Activated CD4-positive, CD25-positive, alpha-beta regulatory T cell treated with anti-CD3 and anti-CD28 coated beads, Interleukin-2, amount 50 U/mL, for 16 hours (primary cell): ENCODE data around the gene CYP3A7.
A peak's percentile ranks its signal among the peaks of the same experiment; 100 is the strongest.
"Not testable (repeated sequence)": the region's sequence is repeated elsewhere in the genome, so short reads cannot be mapped to it uniquely, and the experiment has no call there.

ENCODE experiments used
- DNase-seq: peaks from one replicate; pipeline ENCODE4 v3.0.0-alpha.2; 2020; ENCODE audit warnings: low read depth, low spot score

Gene CYP3A7

GRCh38 chr7:99742737-99743394, 7.9 kb upstream of the CYP3A7 start:
- no peak for DNase-seq

DNA sequence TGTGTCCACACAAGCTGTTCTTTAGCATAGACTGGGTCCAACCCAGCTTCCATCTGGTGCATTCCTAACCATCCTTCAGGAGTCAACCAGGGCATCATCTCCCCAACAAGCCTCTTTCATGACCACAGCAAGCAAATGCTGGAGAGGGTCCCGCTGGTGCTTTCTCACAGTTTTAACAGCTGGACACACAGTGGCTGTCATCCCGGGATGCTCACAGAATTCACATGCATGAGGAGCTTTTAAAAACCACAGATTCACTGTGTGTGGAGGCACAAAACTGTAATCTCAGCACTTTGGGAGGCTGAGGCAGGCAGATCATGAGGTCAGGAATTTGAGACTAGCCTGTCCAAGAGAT, 6.4 kb upstream of the CYP3A7 start:
- no peak for DNase-seq

- DNase-seq = no peak
Measured at GRCh38 chr7:99740573-99741440, 5.8 kb upstream of the CYP3A7 start.

DNA sequence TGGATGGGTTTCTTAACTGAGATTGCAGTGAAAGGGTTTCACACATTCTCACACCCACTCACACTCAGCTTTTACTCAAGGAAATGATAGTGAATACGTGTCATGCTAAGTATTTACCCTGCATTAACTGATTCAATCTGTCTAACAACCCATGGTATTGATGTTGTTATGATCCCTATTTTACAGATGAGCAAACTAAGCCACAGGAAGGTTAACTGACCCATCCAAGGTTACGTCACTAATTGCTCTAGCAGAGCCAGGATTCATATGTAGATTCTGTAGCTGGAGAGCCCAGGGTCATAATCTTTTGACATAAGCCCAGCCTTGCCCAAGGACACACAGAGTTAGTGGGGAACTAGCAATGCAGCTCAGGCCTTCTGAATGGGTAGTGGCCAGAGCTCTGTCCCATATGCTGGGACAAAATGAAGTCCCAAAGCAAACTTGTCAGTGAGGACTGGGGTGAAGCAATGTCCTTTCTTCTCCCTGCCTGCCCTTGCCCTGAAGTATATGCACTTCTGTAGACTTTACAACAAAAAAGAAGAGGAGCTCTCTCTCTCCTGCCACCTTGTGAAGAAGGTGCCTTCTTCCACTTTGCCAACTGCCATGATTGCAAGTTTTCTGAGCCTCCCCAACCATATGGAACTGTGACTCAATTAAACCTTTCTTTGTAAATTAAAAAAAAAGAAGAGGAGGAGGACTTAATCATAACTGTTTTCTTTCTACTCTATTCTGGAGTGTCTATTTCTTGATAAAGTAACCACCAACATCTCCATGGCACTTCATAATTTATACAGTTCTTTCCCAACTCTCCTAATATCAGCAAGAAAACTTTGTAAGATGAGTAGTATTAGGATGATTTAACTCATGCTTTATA, 4.9 kb upstream of the CYP3A7 start:
- no peak for DNase-seq

DNA sequence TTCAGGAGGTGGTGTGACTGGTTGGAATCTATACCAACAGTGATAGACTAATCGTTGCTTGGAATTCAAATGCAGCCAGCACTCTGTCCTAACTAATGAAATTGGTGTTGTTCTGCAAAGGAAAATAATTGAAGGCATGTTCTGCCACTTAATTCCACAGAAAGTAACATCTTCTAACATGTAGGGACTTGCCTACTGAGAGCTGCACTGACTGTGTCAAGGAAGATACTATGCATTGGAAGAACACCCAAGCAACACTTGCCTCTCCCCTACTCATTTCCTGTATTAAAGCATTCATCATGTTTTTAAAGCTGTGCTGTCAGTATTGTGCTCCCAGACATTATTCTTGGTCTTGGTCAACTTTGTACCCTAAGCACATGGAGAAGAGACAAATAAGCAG, 2.7 kb upstream of the CYP3A7 start:
- DNase-seq = no peak

DNA sequence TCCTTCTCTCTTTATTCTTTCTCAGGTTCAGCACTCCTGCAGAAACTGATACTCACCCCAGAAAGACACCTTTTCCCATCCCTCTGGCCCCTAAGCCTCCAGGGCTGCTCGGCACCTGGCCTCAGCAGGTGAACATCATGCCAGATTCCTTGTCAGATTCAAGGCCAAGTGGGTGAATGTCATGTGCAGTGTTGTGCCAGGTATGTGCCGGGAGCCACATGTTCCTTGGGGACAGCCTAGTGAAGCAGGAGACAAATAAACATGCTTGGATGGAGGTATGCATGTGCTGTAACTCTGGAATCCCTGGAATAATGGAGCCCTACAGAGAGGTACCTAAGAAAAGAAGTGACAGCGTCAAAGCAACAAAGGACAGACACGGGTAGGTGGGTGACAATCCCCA, 1.7 kb upstream of the CYP3A7 start:
- not testable (repeated sequence) for DNase-seq

DNA sequence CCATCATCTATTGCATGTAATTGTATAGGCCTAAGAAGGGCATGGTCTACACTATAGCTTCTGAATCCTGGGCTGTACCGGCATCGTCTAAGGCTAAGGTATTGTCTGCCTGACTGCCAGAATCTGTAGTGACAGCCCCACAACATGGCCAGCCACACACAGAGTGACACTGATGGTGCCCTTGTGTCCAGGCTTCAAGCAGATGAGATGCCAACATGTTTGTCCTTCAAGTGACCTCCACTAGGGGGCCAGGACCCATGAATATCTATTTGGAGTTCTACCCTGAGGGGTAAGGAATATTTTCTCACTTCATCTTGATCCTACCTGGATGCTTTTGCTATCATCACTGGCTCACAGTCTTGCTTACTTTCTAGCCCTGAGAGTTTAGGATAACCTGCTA, 1.5 kb downstream of the CYP3A7 start:
- peak; percentile 1 for DNase-seq

DNA sequence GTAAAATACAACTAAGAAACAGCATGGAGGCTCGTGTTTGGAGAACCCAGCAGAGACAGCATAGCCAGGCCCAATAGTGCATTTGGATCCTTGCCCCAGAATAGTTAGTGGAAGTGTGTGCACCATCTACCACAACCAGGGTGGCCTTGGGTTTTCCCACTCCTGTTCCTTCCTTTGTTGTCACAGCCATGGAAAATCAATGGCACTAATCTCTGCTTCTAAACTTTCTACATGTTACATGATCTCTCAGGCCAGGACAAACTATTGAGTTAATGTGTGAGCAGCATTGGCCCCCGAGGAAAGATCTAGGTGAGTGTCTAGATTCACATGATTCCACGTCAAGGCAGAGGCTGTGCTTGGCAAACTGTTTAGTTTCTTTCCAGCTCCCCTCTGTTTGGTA, 2.0 kb downstream of the CYP3A7 start:
- no peak for DNase-seq

DNA sequence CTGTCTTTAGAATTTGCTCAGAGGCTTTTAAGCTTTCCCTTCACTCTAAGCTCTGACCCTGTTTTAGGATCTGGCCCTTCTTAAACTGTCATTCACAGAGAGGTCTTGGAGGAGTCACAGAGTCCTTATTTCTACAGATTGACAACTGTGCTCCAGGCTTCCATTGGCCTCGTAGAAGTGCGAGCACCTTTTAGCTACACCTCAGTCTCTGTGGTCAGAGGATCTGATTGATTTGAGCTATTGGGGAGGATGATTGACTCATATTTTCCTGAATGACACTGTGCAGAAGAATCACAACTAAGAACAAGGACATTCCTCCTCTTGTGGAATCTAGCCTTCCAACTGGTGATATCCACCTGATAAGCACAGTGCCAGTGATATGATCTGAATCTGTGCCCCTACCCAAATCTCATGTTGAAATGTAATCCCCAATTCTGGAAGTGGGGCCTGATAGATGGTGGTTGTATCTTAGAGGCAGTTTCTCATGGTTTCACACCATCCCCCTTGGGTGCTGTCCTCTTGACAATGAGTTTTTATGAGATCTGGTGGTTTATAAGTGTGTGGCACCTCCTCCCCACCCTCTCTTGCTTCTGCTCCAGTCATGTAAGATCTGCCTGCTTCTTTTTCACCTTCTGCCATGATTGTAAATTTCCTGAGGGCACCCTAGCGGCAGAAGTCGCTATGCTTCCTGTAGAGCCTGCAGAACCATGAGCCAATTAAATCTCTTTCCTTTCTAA, 3.2 kb downstream of the CYP3A7 start:
- DNase-seq = no peak

- no peak for DNase-seq
Measured at GRCh38 chr7:99730992-99731391, 4.0 kb downstream of the CYP3A7 start.

DNA sequence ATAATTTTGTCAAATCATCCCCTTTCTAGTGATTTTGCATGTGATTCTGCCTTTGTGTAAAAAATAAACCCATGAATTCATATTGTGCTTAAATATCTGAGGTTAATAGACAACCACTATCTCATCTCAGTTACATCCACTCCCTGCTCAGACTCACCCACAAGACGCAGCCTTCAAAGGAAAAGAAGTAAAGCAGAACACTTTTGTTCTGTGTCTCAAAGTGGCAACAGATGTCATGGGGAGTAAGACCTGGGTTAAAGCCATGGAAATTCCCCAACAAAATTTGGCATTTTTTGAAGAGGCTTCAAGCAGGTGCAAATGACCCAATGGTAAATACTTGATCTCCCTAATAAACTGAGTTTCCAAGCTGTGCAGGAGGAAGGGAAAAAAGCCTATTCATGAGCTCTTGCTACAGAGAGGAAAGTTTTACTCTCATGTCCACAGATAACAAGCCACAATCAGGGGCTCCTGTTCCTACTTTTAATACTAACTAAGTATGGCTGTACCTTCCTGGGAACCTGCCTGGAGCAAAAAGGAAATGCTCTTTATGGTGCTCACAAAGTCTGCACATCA, 4.7 kb downstream of the CYP3A7 start:
- DNase-seq = no peak

DNA sequence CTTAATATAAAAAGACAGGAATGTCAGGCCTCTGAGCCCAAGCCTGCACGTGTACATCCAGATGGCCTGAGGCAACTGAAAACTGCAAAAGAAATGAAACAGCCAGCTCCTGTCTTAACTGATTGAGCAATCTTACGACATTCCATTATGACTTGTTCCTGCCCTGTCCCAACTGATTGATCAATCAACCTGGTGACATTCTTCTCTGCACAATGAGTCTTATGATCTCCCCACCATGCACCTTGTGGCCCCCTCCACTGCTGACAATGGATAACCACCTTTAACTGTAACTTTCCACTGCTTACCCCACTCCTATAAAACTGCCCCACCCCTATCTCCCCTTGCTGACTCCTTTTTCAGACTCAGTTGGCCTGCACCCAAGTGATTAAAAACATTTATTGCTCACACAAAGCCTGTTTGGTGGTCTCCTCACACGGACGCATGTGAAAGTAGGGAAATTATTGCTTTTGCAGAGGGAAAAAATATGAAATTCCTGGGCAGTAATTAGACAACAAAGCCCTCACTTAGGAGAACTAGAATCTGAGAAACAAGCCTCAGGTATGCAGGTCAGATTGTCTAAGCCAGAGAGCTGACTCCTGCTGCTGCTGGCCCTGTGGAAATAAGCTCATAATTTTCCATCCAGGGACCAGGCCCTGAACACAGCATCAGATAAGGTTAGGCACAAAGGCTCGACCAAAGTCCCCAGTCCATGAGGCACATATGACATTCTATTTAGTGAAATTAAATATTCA, 5.3 kb downstream of the CYP3A7 start:
- no peak for DNase-seq

DNA sequence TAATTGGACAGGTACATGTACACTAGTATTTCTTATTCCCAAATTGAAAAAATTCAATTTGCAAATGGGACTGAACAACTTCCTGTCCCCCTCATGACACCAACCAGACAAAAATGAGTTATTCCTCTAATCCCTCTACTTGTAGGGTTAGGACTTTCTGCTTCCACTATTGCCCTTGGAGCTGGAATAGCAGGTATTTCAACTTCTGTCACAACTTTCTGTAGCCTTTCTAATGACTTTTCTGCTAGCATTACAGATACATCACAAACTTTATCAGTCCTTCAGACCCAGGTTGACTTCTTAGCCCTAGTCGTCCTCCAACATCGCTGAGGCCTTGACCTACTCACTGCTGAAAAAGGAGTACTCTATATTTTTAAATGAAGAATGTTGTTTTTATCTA, 6.4 kb downstream of the CYP3A7 start:
- no peak for DNase-seq

DNA sequence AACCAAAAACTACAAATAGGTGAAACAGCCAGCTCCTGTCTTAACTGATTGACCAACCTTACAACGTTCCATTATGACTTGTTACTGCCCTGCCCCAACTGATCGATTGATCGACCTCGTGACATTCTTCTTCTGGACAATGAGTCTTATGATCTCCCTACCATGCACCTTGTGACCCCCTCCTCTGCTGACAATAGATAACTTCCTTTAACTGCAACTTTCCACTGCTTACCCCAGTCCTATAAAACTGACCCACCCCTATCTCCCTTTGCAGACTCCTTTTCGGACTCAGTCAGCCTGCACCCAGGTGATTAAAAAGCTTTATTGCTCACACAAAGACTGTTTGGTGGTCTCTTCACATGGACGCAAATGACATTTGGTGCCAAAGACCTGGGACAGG, 11.8 kb downstream of the CYP3A7 start:
- DNase-seq = not testable (repeated sequence)

- DNase-seq = no peak
Measured at GRCh38 chr7:99720800-99721595, 14.0 kb downstream of the CYP3A7 start.

- DNase-seq = no peak
Measured at GRCh38 chr7:99719996-99720769, 14.8 kb downstream of the CYP3A7 start.

DNA sequence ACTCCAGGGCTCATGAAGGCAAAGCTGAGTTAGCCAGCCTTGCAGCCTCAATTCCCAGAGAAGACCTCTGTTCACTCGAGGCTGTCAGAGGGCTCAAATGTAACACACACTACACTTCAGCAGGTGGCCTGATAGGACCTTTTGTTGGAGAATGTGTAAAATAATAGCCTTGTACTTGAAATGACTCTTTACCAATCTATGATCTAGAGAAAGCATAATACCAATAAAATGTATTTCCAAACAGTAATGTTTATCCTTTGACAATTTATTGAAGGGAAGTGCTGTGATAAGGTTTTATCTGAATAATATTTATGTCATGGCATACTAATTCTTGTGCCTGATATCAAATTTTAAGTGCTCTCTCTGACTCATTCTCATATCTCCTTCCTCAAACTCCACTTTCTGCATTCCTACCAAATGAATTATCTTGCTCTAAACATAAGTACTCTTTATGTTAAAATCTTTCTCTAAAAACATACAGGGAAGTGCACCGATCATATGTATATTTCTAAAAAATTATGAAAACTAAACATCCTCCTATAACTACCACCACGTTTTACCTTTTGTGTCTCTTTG, 20.9 kb downstream of the CYP3A7 start:
- DNase-seq = no peak

DNA sequence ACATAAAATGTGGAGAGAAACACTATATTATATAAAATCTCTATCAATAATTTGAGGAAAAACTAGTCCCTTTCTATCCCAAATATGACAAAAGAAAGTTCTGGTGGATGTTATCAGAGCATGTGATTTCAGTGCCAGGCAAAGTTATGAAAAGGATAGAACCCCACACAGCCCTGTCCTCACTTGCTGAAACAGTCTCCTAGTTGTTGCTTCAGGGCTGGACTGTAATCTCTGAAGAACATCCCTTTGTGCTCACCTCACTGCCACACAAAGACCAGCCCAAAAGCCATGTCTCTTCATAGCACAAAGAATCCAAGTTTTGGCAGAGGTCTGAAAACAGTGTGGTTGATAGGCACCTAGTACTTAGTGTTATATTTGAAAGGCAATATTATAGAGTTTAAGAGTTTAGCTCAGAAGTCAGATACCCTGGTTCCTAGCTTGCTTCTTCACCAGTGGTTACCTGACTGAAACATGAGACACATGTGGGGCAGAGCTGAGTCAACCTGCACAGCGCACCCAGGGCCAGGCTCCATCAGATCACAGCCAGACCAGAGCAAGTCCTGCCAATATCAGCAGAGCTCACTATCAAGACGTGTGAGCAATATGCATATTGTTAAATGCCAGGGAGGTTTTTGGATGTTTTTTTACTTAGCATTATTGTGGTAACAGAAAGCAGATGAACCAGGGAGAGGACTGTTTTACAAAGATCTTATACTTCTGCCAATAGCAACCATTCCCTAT, 25.0 kb downstream of the CYP3A7 start:
- DNase-seq = no peak
